Suppressor macrophage treated with lipopolysaccharide for 1 hour (primary cell): ENCODE results near the gene ZYX.
"Not testable (repeated sequence)": the region's sequence is repeated elsewhere in the genome, so short reads cannot be mapped to it uniquely, and the experiment has no call there.

Source experiments
- DNase-seq, 3 donors: peaks; one replicate each; pipeline ENCODE4 v3.0.0-alpha.2; 2020 to 2022

ZYX gene

DNA sequence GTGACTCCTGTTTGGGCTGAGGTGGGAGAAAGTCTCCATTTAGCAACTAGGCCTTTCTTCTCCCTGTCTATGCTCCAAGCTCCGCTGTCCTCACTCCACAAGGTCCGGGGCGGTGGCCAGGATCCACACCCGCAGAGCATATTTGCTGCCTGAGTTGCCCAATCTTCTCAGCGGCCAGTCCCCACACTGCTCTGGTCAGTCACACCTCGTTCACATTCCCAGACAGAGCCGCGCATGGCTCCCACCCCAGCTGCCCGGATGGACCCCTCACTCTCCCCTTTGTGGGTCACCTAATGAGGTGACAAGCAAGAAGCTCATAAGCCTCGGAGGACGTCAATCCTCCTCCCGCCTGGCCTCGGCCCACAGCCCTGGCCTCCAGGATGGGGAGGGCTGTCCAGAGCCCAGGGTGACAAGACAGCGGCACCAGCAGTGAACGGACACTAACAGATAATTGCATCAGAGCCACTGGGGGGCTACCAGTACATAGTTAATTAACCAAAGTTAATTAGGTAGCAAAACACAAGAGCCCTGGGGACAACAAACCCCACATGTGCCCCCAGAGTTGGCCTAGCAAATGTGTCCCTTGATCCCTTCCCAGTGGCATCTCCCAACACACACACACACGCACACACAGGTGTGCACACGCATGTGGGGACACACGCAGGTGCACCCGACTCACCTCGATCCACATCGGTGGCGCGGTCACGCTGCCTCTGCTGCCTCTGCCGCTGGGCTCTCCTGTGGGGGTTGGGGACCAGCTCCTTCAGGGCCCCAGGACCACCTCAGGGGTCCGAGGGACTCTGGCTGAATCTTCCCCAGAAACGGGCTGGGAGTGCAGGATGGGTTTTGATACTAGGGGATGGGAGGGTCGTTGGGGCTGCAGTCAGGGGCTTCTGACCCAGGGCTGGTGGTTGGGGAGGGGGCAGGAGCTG, 15.7 kb downstream of the ZYX start:
- no peak for DNase-seq

DNA sequence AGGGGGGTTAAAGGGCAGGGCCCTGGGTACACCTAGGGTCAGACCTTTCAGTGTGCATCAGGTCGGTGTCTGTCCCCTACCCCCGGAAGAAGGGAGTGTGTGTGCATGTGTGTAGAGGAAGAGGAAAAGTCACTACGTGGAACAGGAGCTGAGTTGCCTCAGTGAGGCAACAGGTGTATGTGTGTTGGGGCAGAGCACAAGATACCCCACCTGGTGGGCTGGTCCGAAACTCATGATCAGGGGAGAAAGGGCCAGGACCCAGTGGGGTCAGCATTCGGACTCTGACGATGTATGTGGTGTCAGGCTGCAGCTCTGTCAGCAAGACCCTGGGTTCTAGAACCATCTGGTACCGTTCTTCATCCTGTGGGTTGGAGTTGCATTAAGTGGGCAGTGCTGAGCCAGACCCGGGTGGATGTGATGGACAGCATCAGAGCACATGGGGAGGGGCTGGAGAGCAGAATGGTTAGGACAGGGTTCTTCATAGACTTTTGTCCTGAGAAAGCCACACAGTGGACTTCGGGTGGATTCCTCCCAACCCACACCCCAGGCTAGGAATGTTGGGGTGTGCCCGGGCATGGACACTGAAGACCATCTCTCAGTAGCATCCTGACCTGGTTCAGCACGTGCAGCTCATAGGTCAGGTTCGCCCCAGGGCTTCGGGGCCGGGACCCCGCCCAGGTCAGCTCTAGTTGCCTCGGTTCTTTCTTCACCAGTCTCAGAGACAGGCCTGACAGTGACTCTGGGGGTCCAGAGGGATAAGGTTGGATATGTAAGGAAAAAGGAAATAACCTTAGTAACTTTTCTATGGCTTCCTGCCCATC, 16.8 kb downstream of the ZYX start:
- no peak for DNase-seq

DNA sequence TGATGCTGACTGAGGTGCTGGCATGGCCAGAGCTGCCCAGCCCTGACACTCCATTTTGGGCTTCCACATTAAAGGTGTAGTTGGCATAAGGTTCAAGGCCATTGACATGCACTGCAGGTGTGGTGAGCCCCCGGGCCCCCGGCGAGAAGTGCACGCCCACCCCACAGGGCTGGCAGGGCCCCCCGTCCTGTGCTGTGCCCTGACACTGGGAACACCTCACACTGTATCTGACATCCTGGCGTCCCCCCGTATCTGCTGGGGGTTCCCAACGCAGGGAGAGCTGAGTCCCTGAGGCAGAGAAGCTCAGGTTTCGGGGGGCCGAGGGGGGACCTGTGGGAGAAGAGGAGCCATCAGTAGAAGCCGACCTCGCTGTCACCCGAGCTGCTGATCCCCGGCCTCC, 17.5 kb downstream of the ZYX start:
- no peak for DNase-seq

DNA sequence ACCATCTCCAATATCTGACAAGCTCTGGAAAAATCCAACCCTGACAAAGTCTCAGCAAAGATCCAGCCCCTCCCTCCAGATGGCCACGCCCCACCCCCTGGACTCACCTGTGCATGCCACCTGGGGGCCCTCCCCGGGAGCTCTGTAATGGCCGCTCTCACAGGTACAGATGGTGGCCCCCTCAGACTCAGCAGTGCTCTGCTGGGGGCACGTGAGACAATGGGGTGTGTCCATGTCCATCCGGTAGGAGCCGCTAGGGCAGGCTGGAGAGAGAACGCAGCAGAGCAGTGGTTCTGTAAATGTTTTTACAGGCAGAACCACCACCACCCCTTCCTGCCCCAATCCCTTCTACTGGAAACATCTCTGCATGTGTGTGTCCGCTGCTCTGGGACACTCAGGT, 18.0 kb downstream of the ZYX start:
- DNase-seq = no peak

DNA sequence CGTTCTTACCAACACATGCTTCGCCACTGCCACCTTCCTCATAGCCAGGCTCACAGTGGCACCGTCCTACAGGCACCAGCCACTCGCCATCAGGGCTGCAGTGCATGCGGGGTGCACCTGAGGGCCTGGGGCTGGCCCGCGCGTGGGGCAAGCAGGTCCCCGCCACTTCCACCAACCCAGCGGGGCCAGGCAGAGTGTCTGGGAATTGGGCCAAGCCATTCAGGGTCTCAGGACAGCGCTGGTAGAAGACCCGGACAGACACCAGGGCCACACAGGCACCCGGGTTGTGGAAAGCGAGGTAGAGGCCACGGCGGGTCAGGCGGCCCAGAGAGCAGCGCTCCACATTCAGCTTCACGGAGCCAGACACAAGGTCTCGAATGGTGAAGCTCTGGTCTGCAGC, 18.5 kb downstream of the ZYX start:
- DNase-seq = no peak

DNA sequence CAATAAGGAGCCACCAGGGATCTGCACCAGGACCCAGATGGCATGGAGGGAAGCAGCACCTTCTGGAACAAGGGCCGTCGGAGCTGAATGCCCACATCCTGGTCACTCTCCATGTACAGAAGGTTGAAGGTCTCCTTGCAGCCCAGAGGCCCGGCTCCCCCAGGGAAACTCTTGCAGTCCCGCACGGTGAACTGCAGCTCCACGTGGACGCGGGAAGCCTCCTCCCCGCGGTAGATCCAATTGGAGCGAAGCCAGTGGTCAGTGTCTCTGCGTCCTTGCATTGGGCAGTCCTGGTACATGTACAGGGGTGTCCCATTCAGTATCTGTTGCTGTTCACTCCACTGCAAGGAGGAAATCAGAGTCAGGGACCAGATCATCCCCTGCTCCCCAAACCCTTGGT, 20.1 kb downstream of the ZYX start:
- DNase-seq = no peak

DNA sequence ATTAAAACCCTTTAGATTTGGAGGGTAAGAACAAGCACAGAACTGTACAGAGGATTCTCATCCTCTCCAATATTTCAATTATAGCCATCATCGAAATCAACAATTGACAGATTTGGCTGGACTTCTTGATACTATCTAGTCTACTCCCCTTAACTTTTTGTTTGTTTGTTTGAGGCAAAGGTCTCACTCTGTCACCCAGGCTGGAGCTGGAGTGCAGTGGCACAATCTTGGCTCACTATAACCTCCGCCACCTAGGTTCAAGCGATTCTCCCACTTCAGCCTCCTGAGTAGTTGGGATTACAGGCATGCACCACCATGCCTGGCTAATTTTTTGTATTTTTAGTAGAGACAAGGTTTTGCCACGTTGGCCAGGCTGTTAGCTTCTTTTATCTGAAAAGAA, 21.1 kb downstream of the ZYX start:
- not testable (repeated sequence) for DNase-seq

DNA sequence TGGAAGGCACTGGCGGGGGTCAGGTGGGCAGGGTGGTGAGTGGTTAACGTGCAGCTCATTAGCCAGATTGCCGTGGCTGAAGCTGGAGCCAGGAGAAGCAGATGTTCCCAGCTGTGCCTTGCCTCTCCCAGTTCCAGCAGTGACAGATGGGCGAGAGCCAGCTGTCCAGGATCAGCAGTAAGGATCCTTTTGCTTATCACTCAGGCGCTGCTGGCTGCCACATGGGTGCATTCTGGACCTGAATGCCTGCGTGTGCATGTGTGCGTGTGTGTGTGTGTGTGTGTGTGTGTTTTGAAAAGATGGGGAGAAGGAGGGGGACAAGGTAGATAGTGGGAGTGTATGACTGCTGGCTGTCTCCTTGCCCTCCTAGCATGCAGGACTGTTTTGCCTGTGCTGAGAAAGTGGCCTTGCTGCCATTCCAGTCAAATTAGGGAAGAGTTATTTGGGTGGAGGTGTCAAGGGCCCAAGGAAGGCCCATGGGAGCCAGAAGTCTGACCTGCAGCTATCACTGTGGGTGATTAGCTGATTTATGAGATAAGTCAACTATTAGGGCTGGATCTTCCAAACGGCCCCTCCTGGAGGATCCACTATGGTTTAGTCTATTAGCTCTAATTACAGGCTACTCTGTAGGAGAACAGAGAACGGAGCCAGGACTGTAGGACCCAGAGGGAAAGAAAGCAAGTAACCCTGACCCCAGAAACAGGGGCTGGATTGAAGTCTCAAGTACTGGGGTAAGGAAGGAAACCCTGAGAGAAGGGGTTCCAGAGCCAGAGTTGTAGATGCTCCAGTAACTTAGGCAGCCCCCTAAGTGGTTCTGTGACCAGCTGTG, 24.2 kb downstream of the ZYX start:
- no peak for DNase-seq

DNA sequence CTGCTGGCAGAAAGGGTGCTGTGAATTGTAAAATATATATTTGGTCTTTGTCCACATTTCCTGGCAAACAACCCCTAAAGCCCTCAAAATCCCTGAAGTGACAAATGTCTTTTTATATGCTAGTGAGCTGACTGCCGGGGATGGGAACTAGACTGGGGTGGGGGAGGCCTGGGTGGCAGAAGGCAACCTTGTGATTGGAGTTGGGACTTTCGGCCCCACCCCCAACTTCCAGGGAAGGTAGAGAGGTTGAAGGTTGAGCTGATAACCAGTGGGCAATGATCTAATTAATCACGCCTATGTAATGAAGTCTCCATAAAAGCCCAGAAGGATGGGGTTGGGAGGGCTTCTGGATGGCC, 24.8 kb downstream of the ZYX start:
- DNase-seq = no peak

DNA sequence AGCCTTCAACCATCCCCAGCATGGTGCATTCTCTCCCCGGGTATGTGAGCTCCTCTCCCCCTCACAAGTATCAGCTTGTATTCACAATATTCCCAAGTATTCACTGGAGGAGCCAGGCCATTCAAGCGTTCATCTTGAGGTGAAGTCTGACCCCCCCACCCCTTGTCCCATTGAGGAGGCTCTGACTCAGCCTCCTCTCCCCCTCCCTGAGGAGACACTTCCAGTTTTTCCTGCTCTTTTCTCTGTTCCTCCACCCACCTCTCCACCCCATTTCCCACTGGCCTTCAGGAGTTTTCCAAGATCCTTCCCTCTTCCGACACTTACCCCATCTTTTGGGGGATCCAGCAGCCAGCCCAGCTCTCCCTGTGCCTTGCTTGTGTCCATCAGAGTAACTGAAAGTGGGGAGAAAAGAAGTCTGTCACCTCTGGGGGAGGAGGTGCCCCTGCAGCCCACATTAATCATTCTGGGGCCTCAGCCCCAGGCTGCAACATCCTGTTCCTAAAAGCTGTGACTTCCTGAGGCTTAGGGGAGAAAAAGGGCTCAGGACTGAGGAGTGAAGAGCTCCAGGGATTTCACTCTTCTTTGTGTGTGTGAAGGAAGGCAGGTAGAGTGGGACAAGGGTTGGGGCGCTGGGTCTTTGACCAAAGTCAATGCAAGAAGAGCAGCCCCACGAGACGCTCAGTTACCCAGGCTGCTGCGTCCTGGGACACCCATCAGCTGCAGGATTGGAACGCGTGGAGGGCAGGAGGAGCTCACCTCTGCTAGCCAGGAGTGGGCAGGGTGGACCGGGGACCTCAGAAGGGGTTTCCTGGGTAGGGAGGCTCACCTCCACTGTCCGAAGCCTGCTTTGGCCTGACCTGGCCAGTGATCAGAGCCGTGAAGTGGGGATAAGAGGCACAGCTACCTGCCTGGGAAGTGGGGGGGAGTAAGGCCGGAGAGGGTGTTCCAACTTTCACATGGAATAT, 26.4 kb downstream of the ZYX start:
- DNase-seq = peak; percentile 49 to 57 (median 54)

DNA sequence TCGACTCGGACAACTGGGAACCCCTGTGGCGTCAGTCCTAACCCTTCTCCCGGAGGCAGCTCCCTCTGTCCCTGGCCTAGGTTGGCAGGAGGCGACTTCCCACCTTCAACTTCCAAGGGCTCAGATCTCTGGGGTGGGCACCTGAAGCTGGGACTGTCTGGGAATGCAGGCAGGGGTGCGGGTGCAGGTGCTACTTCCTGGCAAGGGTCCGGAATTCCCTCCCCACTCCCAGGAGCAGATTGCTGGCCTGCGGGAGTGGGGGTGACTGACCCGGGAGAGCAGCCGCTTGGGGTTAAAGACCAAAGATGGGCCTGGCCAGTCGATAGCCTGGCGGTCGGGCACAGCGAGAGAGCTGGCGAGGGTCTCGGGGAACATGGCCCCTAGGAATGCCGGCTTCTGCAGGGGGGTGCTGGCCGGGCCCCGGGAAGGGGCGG, 27.1 kb downstream of the ZYX start:
- DNase-seq = no peak

DNA sequence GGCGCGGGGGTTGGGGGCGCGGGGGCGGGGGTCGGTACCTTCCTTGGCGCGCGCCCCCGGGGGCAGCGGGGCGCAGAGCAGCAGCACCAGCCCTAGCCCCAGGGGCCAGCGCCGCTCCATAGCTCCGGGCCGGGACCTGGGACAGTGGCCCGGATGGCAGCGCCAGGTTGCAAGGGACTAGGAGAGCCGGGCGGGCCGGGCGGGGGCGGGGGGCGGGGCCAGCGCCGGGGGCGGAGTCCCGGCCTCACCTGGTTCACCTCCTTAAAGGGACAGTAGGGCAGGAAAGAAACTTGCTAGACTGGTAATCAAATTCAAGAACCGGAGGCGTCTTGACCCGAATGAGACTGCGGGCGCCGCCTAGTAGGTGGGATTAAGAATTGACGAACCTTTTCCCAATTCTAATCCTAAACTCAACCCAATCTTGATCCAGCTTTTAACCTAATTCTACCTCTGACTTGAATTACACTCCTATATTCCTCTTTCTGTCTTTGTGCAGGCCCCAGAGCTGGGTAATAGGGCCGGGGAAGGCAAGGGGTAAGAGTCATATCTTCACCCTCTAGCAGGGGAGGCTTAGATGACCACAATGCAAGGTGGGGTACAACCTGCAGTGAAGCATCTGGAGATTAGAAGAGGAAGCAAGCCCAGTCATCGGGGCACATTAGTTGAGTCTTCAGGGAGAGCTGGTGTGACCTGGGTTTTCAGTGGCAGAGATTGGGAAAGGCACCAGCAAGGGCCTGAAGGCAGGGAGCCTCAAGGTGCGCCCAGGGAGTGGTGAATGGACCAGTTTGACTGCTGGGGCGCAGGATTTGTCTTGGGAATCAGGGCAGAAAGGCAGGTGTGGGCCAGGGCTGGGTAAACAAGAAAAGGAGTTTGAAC, 27.8 kb downstream of the ZYX start, which contains the start of gene EPHA1:
Gene EPHA1 (minus strand): TSS at position 171 of the 876 bp plus-strand sequence. CDS start 51 bp downstream, at position 120.
- peak in 2 of 3 donors; percentile 39 to 49 for DNase-seq

DNA sequence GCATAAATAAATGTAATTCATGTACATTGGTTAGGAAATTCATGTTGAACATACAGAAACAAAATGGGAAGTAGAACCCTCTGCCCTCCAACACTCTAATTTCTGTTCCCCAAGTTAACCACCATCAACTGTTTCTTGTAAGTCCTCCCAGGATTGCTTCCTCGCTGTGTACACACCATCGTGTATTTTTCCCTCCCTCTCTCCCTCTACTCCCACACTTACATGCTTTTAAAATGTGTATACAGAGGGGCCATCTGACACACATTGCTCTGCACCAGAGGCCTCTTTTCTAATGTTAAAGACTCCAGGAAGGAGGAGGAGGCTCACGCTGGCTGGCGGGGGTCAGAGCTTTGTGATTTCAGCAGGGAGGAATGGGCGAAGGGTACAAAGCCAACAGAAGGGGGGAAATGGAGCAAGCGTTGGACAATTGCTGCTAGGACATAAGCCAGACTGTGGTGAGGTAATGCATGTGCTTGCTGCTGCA, 29.4 kb downstream of the ZYX start:
- DNase-seq = peak; percentile 58 to 87 (median 74)

DNA sequence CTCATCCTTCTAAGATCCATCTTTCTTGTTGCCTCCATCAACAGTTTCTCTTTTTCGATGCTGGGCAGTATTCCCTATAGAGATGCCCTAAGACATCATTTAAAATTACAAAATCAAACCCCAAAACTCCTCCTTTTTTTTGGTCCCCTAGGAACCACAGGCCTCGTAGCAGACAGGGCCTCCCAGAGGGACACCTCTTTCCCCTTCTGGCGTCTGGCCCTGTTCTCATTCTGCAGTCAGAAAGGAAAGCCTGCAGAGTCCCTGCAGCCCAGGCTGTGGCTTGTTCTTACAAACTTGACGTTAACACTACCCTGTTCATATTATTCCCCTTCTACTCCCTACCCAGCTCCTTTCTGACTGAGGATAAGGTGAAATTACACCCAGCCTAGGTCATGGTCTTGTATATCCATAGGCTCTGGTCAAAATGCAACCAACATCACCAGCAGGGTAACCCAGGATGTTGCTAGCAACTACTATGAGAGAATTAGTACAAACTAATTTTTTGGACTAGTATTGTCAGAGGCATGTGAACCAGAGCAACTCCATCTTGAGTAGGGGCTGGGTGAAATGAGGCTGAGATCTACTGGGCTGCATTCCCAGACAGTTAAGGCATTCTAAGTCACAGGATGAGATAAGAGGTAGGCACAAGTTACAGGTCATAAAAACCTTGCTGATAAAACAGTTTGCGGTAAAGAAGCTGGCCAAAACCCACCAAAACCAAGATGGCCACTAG, 31.0 kb downstream of the ZYX start:
- DNase-seq = no peak

DNA sequence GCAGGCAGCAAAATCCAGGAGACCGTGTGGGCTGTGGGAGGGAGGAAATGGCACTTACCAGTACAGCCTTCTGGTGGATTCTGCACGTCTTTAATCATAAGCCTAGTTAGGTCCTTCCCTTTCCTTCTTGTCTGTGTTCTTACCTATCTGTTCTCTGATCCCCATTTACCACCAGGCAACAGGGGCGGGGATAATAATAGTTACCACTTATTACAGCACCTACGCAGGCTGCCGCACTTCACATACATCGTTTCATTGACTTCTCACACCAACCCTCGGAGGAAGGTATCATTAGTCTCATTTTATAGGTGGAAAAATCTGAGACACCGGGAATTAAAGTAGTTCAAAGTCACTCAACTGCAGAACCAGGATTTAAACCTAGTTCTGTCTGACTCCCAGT, 32.0 kb downstream of the ZYX start:
- DNase-seq = no peak

DNA sequence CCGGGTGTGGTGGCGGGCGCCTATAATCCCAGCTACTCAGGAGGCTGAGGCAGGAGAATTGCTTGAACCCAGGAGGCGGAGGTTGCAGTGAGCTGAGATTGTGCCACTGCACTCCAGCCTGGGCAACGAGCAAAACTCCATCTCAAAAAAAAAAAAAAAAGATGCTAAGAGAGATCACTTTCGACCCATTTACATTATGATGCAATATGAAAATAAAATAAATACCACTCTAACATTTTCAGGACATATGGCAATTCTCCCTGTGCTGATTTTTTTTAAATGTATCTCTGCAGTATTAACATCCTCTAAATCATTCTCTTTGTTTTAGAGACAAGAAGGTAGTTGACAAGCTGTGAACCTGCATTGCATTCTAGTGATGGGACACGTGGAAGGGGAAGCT, 34.1 kb downstream of the ZYX start:
- DNase-seq = not testable (repeated sequence)

DNA sequence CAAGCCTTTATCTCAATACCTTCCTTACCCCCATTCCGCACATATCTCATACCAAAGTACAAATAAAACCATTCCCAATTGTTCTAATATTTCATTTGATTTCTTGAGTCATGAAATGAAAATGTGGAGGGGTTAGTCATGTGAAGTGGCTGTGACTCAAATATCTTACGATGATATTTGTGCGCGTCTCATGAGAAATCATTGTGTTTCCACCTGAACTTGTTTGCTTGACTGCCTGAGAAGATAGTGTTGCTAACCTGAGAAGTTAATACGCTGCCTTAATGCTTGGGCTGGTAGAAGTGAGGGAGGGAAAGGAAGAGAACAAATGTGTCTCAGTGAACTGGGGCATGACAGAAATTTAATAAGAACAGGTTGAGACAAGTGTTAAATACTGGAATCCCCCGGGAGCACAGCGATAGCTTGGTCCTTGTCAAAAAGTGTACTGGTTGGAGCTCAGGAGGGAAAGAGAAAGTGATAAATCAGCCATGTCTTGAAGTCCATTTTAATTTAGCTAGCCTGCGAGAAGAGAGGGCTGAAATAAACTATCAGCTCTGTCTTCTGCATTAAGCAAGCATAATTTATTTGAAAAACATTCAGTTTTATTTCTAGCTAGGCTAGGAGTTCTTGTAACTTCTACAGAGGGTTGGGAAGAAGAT, 34.7 kb downstream of the ZYX start:
- no peak for DNase-seq

DNA sequence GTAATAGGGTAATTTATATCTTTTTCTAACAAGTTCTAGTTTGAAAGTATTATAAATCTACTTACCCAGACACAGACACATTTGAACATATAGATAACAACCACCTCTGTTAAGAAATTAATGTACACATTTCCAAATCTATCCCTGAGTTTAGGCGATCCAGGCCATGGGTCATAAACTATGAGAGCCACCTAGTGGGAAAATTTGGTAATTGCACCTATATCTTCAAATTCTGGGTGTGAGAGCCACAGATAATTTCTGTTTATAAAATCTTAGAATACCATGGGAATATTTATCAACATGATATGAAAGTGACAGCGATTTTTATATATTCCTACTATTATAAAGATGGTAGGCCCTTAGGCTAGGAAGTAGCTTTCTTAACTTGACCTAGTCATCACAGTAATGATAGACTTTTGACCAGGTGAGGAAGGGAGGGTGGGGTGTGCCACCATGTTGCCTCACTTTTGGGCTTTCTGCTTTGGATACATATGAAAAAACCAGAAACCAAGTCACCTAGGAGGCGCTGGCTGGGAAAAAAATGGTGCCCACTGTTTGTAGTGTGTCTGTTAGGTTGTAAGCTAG, 35.5 kb downstream of the ZYX start:
- DNase-seq = peak; percentile 77 to 86 (median 84)
